HepG2 (cell line): ENCODE data around the gene KLHL21. TPM values are rescaled to one million over a fixed set of nuclear protein-coding genes. Genes with fewer than 3 reads are reported as not detected.
A peak's percentile ranks its signal among the peaks of the same experiment; 100 is the strongest.

Experiments
- CREB3 ChIP-seq: sonication (generic); formaldehyde crosslinking; IDR thresholded peaks from 2 replicates; pipeline ENCODE4 v1.5.0; 2020; ENCODE audit warnings: missing genetic modification reagents
- E2F5 ChIP-seq: sonication (generic); formaldehyde crosslinking; conservative IDR thresholded peaks from 2 replicates; pipeline ENCODE4 v1.4.0; 2020; ENCODE audit warnings: missing genetic modification reagents
- GABPB1 ChIP-seq: IDR thresholded peaks from 2 replicates; pipeline ENCODE4 v1.6.1; 2016; ENCODE audit warnings: mild to moderate bottlenecking, missing genetic modification reagents, moderate library complexity, missing compliant biosample characterization
- HBP1 ChIP-seq: IDR thresholded peaks from 2 replicates; pipeline ENCODE4 v1.6.1; 2016; ENCODE audit warnings: low read depth, control low read depth
- MEF2D ChIP-seq: sonication (generic); formaldehyde crosslinking; IDR thresholded peaks from 2 replicates; pipeline ENCODE4 v1.5.1; 2020; ENCODE audit warnings: mild to moderate bottlenecking, missing genetic modification reagents
- MXD1 ChIP-seq: sonication (generic); formaldehyde crosslinking; IDR thresholded peaks from 2 replicates; pipeline ENCODE4 v1.4.0; 2020; ENCODE audit warnings: mild to moderate bottlenecking, missing genetic modification reagents
- NFAT5 ChIP-seq: sonication (generic); formaldehyde crosslinking; IDR thresholded peaks from 2 replicates; pipeline ENCODE4 v1.4.0; 2020; ENCODE audit warnings: missing genetic modification reagents
- NFE2L1 ChIP-seq: sonication (generic); formaldehyde crosslinking; IDR thresholded peaks from 2 replicates; pipeline ENCODE4 v1.4.0; 2020; ENCODE audit warnings: missing genetic modification reagents, mild to moderate bottlenecking, borderline replicate concordance
- SMAD3 ChIP-seq: sonication (generic); formaldehyde crosslinking; IDR thresholded peaks from 2 replicates; pipeline ENCODE4 v1.4.0; 2020; ENCODE audit warnings: missing genetic modification reagents
- ZNF503 ChIP-seq: sonication (generic); formaldehyde crosslinking; IDR thresholded peaks from 2 replicates; pipeline ENCODE4 v1.4.0; 2020; ENCODE audit warnings: missing genetic modification reagents
- ZNF570 ChIP-seq: sonication (generic); formaldehyde crosslinking; IDR thresholded peaks from 2 replicates; pipeline ENCODE4 v1.4.0; 2020; ENCODE audit warnings: mild to moderate bottlenecking, missing genetic modification reagents, borderline replicate concordance
- ZNF850 ChIP-seq: sonication (generic); formaldehyde crosslinking; conservative IDR thresholded peaks from 2 replicates; pipeline ENCODE4 v1.9.0; 2021; ENCODE audit warnings: mild to moderate bottlenecking, missing genetic modification reagents
- ZNF879 ChIP-seq: sonication (generic); formaldehyde crosslinking; IDR thresholded peaks from 2 replicates; pipeline ENCODE4 v1.8.1; 2023; ENCODE audit warnings: missing genetic modification reagents
- polyA plus RNA-seq, 8 experiments: library from polyadenylated mRNA; depleted of rRNA in 3 of 8; stranded (reverse) in 7 of 8; unstranded in 1 of 8; fragments of >200 nt; fragmentation: Illumina TruSeq in 4 of 8; extraction: Trizol in 4 of 8; gene quantifications; 2 replicates each; pipeline versions ENCODE4 v1.2.1 to v1.2.3, GENCODE V29; 2011 to 2016; ENCODE audit warnings: low read depth in 4 of 8, missing spikeins in 1 of 8, mixed read lengths in 1 of 8; ENCODE audit not compliant: insufficient read depth in 1 of 8
- total RNA-seq, 5 experiments: library from RNA; depleted of rRNA; stranded (reverse); fragments of >200 nt; fragmentation: Illumina TruSeq; extraction: Trizol; gene quantifications; 2 replicates each; pipeline ENCODE4 v1.2.3, GENCODE V29; 2016; ENCODE audit warnings: low read depth in 1 of 5

Gene KLHL21
- total and polyA plus RNA-seq, 2 of the 13 experiments (the other 11 are each of a cell fraction or from before 2014, with no cell fraction given): 14.8 to 25.0 TPM

- TF ChIP-seq MXD1 (CRISPR knock-in tag) (peak; percentile 87), HBP1 (CRISPR knock-in tag) (no peak), NFE2L1 (0 out of 2 replicates have a peak, but pooled peaks have one; percentile 39), SMAD3 (CRISPR knock-in tag) (no peak), ZNF503 (no peak), ZNF850 (0 out of 2 replicates have a peak, but pooled peaks have one; percentile 76), ZNF570 (CRISPR knock-in tag) (no peak), MEF2D (CRISPR knock-in tag) (no peak), NFAT5 (CRISPR knock-in tag) (no peak), E2F5 (peak; percentile 49; the same call in 1 of the 2 replicates), GABPB1 (peak; percentile 30; the same call in 1 of the 2 replicates), ZNF879 (no peak), CREB3 (CRISPR knock-in tag) (peak; percentile 77; the same call in 1 of the 2 replicates)
Observed at GRCh38 chr1:6601923-6602668, 573 bp downstream of the KLHL21 start (continued).
